MCF 10A (cell line): ENCODE measurements around the gene LINGO3. TPM values are rescaled to one million over a fixed set of nuclear protein-coding genes. Genes with fewer than 3 reads are reported as not detected.

Experiments
- BruUV-seq: library from RNA; stranded (reverse); fragments of 400-500 nt; replicated peaks from 2 replicates; lab custom pipeline; 2021; lab: Mats Ljungman, UMichigan
- CTCF ChIA-PET: fragments of 300-600 bp; sonication (Branson Sonifier 250); formaldehyde crosslinking; extraction: SDS; loops from one replicate; lab custom pipeline; 2021; ENCODE audit warnings: antibody characterized with exemption, inconsistent platforms; lab: Yijun Ruan, JAX
- POLR2A ChIA-PET: fragments of 300-600, 350-650 bp; sonication (Branson Sonifier 250); formaldehyde crosslinking; extraction: SDS; loops from one replicate; lab custom pipeline; 2020; ENCODE audit warnings: antibody characterized with exemption, inconsistent platforms; lab: Yijun Ruan, JAX
- DNase-seq: peaks from one replicate; pipeline ENCODE4 v3.0.0-alpha.2; 2018; ENCODE audit not compliant: unreplicated experiment
- H3K27ac Mint-ChIP-seq: one replicate; pipeline ENCODE4 v1.8.0; 2022; ENCODE audit warnings: mild to moderate bottlenecking, low read depth, mixed read lengths; ENCODE audit not compliant: unreplicated experiment
- H3K27me3 Mint-ChIP-seq: one replicate; pipeline ENCODE4 v1.8.0; 2022; ENCODE audit warnings: mixed read lengths; ENCODE audit not compliant: insufficient read depth, unreplicated experiment
- H3K36me3 Mint-ChIP-seq: one replicate; pipeline ENCODE4 v1.8.0; 2022; ENCODE audit warnings: mild to moderate bottlenecking, moderate library complexity, mixed read lengths; ENCODE audit not compliant: insufficient read depth, unreplicated experiment
- H3K4me1 Mint-ChIP-seq: one replicate; pipeline ENCODE4 v1.8.0; 2022; ENCODE audit warnings: mixed read lengths; ENCODE audit not compliant: insufficient read depth, unreplicated experiment
- H3K4me3 Mint-ChIP-seq: one replicate; pipeline ENCODE4 v1.8.0; 2022; ENCODE audit warnings: mild to moderate bottlenecking, moderate library complexity, mixed read lengths; ENCODE audit not compliant: unreplicated experiment
- H3K9me3 Mint-ChIP-seq: one replicate; pipeline ENCODE4 v1.8.0; 2022; ENCODE audit warnings: mixed read lengths; ENCODE audit not compliant: unreplicated experiment
- CTCF ChIP-seq: fragments of 200-600 bp; IDR thresholded peaks from one replicate; pipeline ENCODE4 v1.8.0; 2022; ENCODE audit warnings: antibody characterized with exemption, mild to moderate bottlenecking; ENCODE audit not compliant: unreplicated experiment
- intact Hi-C: fragments of 100-400 bp; cut with micrococcal nuclease; formaldehyde crosslinking; loops from 2 replicates; pipeline ENCODE4 v1.14.1; 2022
- total RNA-seq: library from RNA; stranded (reverse); gene quantifications from 2 replicates; pipeline ENCODE4 v1.2.3, GENCODE V29; 2022

The LINGO3 gene
- total RNA-seq, 1 experiment from 2014 or later, result not detected

- Mint-ChIP-seq H3K27ac (peak overlapping the region; percentile 88), H3K36me3 (peaks cover 53% of the 10 kb centered on the region), H3K4me3 (peak overlapping the region; percentile 91), H3K9me3 (no peaks in the 10 kb centered on the region), H3K4me1 (peaks cover 23% of the 10 kb centered on the region), H3K27me3 (no peaks in the 10 kb centered on the region)
- intact Hi-C loops, result loop anchor here (10.0 kb wide), 1 partner anchor 343 kb away; no protein-coding TSS in a partner anchor
- peak; percentile 80 for DNase-seq
- ChIA-PET POLR2A (interaction anchor here (0.7 to 5.3 kb wide), 12 partner anchors 12 to 198 kb away, joined by 3 to 79 read pairs (median 3); partner anchors contain the start of genes AP3D1, DOT1L, LSM7 and PLEKHJ1), CTCF (interaction anchor here (0.7 to 2.5 kb wide), 4 partner anchors 33 to 121 kb away, joined by 3 to 20 read pairs (median 4); no protein-coding TSS in a partner anchor)
- no TSS peak for BruUV-seq
- no peak for TF ChIP-seq CTCF
Observed at GRCh38 chr19:2271234-2272103, 36.5 kb downstream of the LINGO3 start.

- intact Hi-C loops, result loop anchor here (10.0 kb wide), 1 partner anchor 344 kb away; no protein-coding TSS in a partner anchor
- Mint-ChIP-seq H3K4me1 (peaks cover 26% of the 10 kb centered on the region), H3K9me3 (no peaks in the 10 kb centered on the region), H3K27ac (peak overlapping the region; percentile 88), H3K36me3 (peaks cover 53% of the 10 kb centered on the region), H3K4me3 (peak overlapping the region; percentile 91), H3K27me3 (no peaks in the 10 kb centered on the region)
- ChIA-PET CTCF (interaction anchor here (2.5 kb wide), 1 partner anchor 32 kb away, joined by 20 read pairs; no protein-coding TSS in a partner anchor), POLR2A (interaction anchor here (0.6 to 5.3 kb wide), 20 partner anchors 10 to 421 kb away, joined by 3 to 79 read pairs (median 3); partner anchors contain the start of genes ABHD17A, AP3D1, DOT1L and LSM7)
- TF ChIP-seq CTCF, result no peak
- TSS peak; percentile 45 for BruUV-seq
- DNase-seq, result peak; percentile 84
Observed at GRCh38 chr19:2270423-2271233, 37.3 kb downstream of the LINGO3 start.

- peaks cover 26% of the 10 kb centered on the region for H3K4me1 Mint-ChIP-seq
- H3K4me3 Mint-ChIP-seq, result peak overlapping the region; percentile 91
- TF ChIP-seq CTCF, result no peak
- no peaks in the 10 kb centered on the region for H3K27me3 Mint-ChIP-seq
- DNase-seq, result peak; percentile 47
- no TSS peak for BruUV-seq
- H3K27ac Mint-ChIP-seq, result peak overlapping the region; percentile 88
- CTCF ChIA-PET, result no interaction called here
- POLR2A ChIA-PET, result interaction anchor here (0.6 to 5.3 kb wide), 14 partner anchors 9 to 421 kb away, joined by 3 to 79 read pairs (median 4); partner anchors contain the start of genes ABHD17A, DOT1L, LSM7 and SPPL2B
- no peaks in the 10 kb centered on the region for H3K9me3 Mint-ChIP-seq
- H3K36me3 Mint-ChIP-seq, result peaks cover 52% of the 10 kb centered on the region
- intact Hi-C loops, result loop anchor here (10.0 kb wide), 1 partner anchor 345 kb away; no protein-coding TSS in a partner anchor
Observed at GRCh38 chr19:2270157-2270422, 37.9 kb downstream of the LINGO3 start.
